ENCODE measurements around the gene RFWD3.
"Not testable (repeated sequence)": the region's sequence is repeated elsewhere in the genome, so short reads cannot be mapped to it uniquely, and the experiment has no call there.

The RFWD3 gene

GRCh38 chr16:74666010-74666421 lies 661 bp downstream of the RFWD3 start:
- DNase-seq = no peak

- DNase-seq = no peak
These were observed 5.6 kb downstream of the RFWD3 start for GRCh38 chr16:74661064-74661463.

GRCh38 chr16:74660383-74660782 lies 6.3 kb downstream of the RFWD3 start:
- DNase-seq = no peak

- DNase-seq = no peak
These were observed 7.6 kb downstream of the RFWD3 start for GRCh38 chr16:74659041-74659440.

GRCh38 chr16:74657870-74658642 lies 8.6 kb downstream of the RFWD3 start:
- DNase-seq = no peak

- no peak for DNase-seq
These were observed 12.1 kb downstream of the RFWD3 start for GRCh38 chr16:74654536-74655050.

GRCh38 chr16:74652883-74653282 lies 13.8 kb downstream of the RFWD3 start:
- DNase-seq = not testable (repeated sequence)

GRCh38 chr16:74652249-74652648 lies 14.4 kb downstream of the RFWD3 start:
- no peak for DNase-seq

- DNase-seq = no peak
These were observed 14.8 kb downstream of the RFWD3 start for GRCh38 chr16:74651841-74652240.

- DNase-seq = peak; percentile 13
These were observed 15.6 kb downstream of the RFWD3 start for GRCh38 chr16:74650966-74651567.

GRCh38 chr16:74649839-74650504 lies 16.7 kb downstream of the RFWD3 start:
- DNase-seq = no peak

GRCh38 chr16:74641969-74642368 lies 24.7 kb downstream of the RFWD3 start:
- DNase-seq = no peak

- no peak for DNase-seq
These were observed 28.8 kb downstream of the RFWD3 start for GRCh38 chr16:74637742-74638453.

- no peak for DNase-seq
These were observed 31.4 kb downstream of the RFWD3 start for GRCh38 chr16:74635303-74635702.

- DNase-seq = no peak
These were observed 33.0 kb downstream of the RFWD3 start for GRCh38 chr16:74633686-74634085.

GRCh38 chr16:74627506-74628220 lies 39.0 kb downstream of the RFWD3 start:
- no peak for DNase-seq

- no peak for DNase-seq
These were observed 39.8 kb downstream of the RFWD3 start for GRCh38 chr16:74626741-74627416.

GRCh38 chr16:74625500-74626350 lies 41.0 kb downstream of the RFWD3 start:
- no peak for DNase-seq

- no peak for DNase-seq
These were observed 42.8 kb downstream of the RFWD3 start for GRCh38 chr16:74623839-74624235.

GRCh38 chr16:74623214-74623838 lies 43.4 kb downstream of the RFWD3 start:
- peak; percentile 63 for DNase-seq
